OCI-LY7 (cell line): ENCODE results near the gene CEP89. TPM values are rescaled to one million over a fixed set of nuclear protein-coding genes. Genes with fewer than 3 reads are reported as not detected.

Experiments used
- BruUV-seq: library from RNA; stranded (reverse); fragments of 400-500 nt; replicated peaks from 2 replicates; lab custom pipeline; 2021; lab: Mats Ljungman, UMichigan
- CTCF ChIA-PET: fragments of 300-600 bp; sonication (Branson Sonifier 250); formaldehyde crosslinking; loops from one replicate; lab custom pipeline; 2022; ENCODE audit warnings: antibody characterized with exemption; ENCODE audit not compliant: unreplicated experiment; lab: Charles Lee
- POLR2A ChIA-PET: fragments of 300-600 bp; sonication (Branson Sonifier 250); formaldehyde crosslinking; loops from one replicate; lab custom pipeline; 2022; ENCODE audit warnings: antibody characterized with exemption; lab: Charles Lee
- DNase-seq: peaks from one replicate; pipeline ENCODE4 v3.0.0-alpha.2; 2015; ENCODE audit warnings: low spot score
- H2AFZ ChIP-seq: fragments of 200-600 bp; sonication (generic), shearing (Covaris generic); 2 replicates; pipeline ENCODE4 v1.6.1; 2014; ENCODE audit warnings: mild to moderate bottlenecking, antibody characterized with exemption, low read length, moderate library complexity
- H3K27ac ChIP-seq: fragments of 200-600 bp; sonication (generic); 2 replicates; pipeline ENCODE4 v1.5.1; 2014; ENCODE audit warnings: mixed run types, low read depth, mild to moderate bottlenecking, moderate library complexity, low read length, inconsistent platforms; ENCODE audit not compliant: poor library complexity, severe bottlenecking
- H3K36me3 ChIP-seq: fragments of 200-600 bp; sonication (generic); 2 replicates; pipeline ENCODE4 v1.6.1; 2014; ENCODE audit warnings: mild to moderate bottlenecking, antibody characterized with exemption, low read length, moderate library complexity, mixed read lengths; ENCODE audit not compliant: insufficient read depth
- H3K4me1 ChIP-seq: fragments of 200-600 bp; sonication (generic); 2 replicates; pipeline ENCODE4 v1.5.1; 2014; ENCODE audit warnings: mild to moderate bottlenecking, low read length; ENCODE audit not compliant: insufficient read depth, poor library complexity, severe bottlenecking
- H3K4me2 ChIP-seq: fragments of 200-600 bp; sonication (generic); 2 replicates; pipeline ENCODE4 v1.6.1; 2014; ENCODE audit warnings: mild to moderate bottlenecking, low read length
- H3K4me3 ChIP-seq: fragments of 200-600 bp; sonication (generic); 2 replicates; pipeline ENCODE4 v1.5.1; 2014; ENCODE audit warnings: mild to moderate bottlenecking, low read depth, low read length; ENCODE audit not compliant: poor library complexity, severe bottlenecking
- H3K79me2 ChIP-seq: fragments of 200-600 bp; sonication (generic); 2 replicates; pipeline ENCODE4 v1.6.1; 2016; ENCODE audit warnings: low read depth, mild to moderate bottlenecking, low read length, moderate library complexity, mixed read lengths; ENCODE audit not compliant: insufficient read depth
- H3K9me2 ChIP-seq: fragments of 200-600 bp; sonication (generic); 2 replicates; pipeline ENCODE4 v1.6.1; 2016; ENCODE audit warnings: mild to moderate bottlenecking, low read length, mixed read lengths; ENCODE audit not compliant: insufficient read depth
- H3K9me3 ChIP-seq: fragments of 200-600 bp; sonication (generic); 2 replicates; pipeline ENCODE4 v1.6.1; 2014; ENCODE audit warnings: mild to moderate bottlenecking, mixed run types, low read length, mixed read lengths
- H4K20me1 ChIP-seq: fragments of 200-600 bp; sonication (generic); 2 replicates; pipeline ENCODE4 v1.6.1; 2014; ENCODE audit warnings: mild to moderate bottlenecking, antibody characterized with exemption, low read length, moderate library complexity, mixed read lengths; ENCODE audit not compliant: insufficient read depth
- EZH2phosphoT487 ChIP-seq: fragments of 200-600 bp; sonication (generic); IDR thresholded peaks from 2 replicates; pipeline ENCODE4 v1.6.1; 2018; ENCODE audit warnings: low read depth, borderline replicate concordance, mild to moderate bottlenecking, mixed run types, antibody characterized with exemption, low read length, moderate library complexity, mixed read lengths
- intact Hi-C: fragments of 100-400 bp; cut with micrococcal nuclease; formaldehyde crosslinking; loops from one replicate; pipeline ENCODE4 v1.10.0; 2022; ENCODE audit not compliant: unreplicated experiment
- total RNA-seq, 2 experiments: library from RNA; depleted of rRNA in 1 of 2; stranded (reverse); fragments of >200 nt in 1 of 2; shearing (Covaris generic) in 1 of 2; gene quantifications; 2 replicates each; pipeline ENCODE4 v1.2.3, GENCODE V29; 2014 to 2022
- TF ChIP-seq, protein P1 (sequence below): fragments of 200-600 bp; sonication (generic); conservative IDR thresholded peaks from 2 replicates; pipeline ENCODE4 v1.5.1; 2014; ENCODE audit warnings: mild to moderate bottlenecking, antibody characterized with exemption, low read length, moderate library complexity, mixed read lengths

CEP89 gene
- total RNA-seq, 2 experiments from 2014 or later = 15.8 to 20.6 TPM

DNA sequence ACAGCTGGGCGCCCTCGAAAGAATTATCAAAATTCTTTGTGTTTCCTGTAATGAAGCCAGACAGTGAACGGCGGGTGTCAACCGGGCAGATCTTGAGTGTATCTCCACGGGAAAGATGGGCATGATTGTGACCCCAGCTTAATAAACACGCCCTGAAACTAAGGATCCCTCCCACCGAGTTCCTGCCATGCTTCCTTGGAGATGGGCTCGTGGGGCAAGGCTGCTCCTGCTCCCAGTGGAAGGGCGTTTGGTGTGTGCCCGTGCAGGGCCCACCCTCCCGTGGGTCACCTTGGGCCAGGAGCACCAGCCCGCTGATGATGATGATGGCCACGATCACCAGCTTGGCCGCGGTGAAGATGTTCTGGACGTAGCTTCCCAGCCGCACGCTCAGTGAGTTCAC is 109.6 kb downstream of the CEP89 start:
- Histone ChIP-seq H3K27ac (no peak overlapping the region), H3K36me3 (no peaks in the 10 kb centered on the region), H3K9me3 (no peaks in the 10 kb centered on the region), H2AFZ (no peak overlapping the region), H3K79me2 (no peaks in the 10 kb centered on the region), H3K4me2 (no peak overlapping the region), H4K20me1 (no peaks in the 10 kb centered on the region), H3K4me3 (no peak overlapping the region), H3K9me2 (no peaks in the 10 kb centered on the region), H3K4me1 (no peaks in the 10 kb centered on the region)
- DNase-seq = no peak
- no peak for TF ChIP-seq EZH2phosphoT487
- TF ChIP-seq, protein P1, sequence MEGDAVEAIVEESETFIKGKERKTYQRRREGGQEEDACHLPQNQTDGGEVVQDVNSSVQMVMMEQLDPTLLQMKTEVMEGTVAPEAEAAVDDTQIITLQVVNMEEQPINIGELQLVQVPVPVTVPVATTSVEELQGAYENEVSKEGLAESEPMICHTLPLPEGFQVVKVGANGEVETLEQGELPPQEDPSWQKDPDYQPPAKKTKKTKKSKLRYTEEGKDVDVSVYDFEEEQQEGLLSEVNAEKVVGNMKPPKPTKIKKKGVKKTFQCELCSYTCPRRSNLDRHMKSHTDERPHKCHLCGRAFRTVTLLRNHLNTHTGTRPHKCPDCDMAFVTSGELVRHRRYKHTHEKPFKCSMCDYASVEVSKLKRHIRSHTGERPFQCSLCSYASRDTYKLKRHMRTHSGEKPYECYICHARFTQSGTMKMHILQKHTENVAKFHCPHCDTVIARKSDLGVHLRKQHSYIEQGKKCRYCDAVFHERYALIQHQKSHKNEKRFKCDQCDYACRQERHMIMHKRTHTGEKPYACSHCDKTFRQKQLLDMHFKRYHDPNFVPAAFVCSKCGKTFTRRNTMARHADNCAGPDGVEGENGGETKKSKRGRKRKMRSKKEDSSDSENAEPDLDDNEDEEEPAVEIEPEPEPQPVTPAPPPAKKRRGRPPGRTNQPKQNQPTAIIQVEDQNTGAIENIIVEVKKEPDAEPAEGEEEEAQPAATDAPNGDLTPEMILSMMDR = no peak
- ChIA-PET POLR2A (interaction anchor here (0.5 kb wide), 1 partner anchor 24 kb away, joined by 3 read pairs; no protein-coding TSS in a partner anchor), CTCF (no interaction called here)
- intact Hi-C loops = no loop called here
- no TSS peak for BruUV-seq

DNA sequence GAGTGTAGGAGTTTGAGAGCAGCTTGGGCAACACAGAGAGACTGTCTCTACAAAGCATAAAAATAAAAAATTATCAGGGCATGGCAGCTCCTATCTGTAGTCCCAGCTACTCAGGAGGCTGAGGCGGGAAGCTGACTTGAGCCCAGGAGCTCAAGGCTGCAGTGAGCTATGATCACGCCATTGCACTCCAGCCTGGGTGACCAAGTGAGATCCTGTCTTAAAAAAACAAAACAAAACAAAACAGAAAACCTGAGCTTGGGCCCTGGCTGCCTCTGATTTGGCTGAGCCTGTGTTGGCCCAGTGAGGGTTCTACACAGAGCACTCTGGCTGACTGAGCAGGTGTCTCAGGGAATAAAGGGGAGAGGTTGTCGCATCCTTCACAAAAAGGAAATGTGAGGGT is 110.2 kb downstream of the CEP89 start:
- Histone ChIP-seq H3K4me1 (no peaks in the 10 kb centered on the region), H3K9me3 (no peaks in the 10 kb centered on the region), H3K4me2 (no peak overlapping the region), H4K20me1 (no peaks in the 10 kb centered on the region), H3K4me3 (no peak overlapping the region), H3K9me2 (no peaks in the 10 kb centered on the region), H3K27ac (no peak overlapping the region), H2AFZ (no peak overlapping the region), H3K36me3 (no peaks in the 10 kb centered on the region), H3K79me2 (no peaks in the 10 kb centered on the region)
- TF ChIP-seq, protein P1 = no peak
- no peak for TF ChIP-seq EZH2phosphoT487
- intact Hi-C loops = no loop called here
- no peak for DNase-seq
- ChIA-PET POLR2A (no interaction called here), CTCF (no interaction called here)
- no TSS peak for BruUV-seq

DNA sequence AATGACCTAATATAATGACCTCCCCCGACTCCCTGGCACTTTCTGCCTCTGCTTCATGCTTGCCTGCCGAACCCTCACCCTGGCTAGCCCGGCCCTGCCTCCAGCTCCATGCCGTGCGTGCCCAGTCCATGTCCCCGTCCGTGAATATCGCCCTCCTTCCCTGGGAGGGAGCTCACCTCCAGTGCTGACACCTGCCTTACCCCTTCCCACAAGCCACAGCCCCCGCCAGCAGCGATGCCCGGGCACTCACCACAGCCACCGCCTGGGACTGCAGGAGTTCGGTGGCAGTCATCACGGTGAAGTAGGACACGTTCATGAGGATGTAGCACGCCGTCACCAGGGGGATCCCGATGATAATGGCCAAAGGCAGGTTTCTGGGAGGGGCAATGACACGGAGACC is 112.2 kb downstream of the CEP89 start:
- ChIA-PET POLR2A (no interaction called here), CTCF (no interaction called here)
- Histone ChIP-seq H3K9me2 (no peaks in the 10 kb centered on the region), H3K4me3 (no peak overlapping the region), H4K20me1 (no peaks in the 10 kb centered on the region), H3K79me2 (no peaks in the 10 kb centered on the region), H3K9me3 (no peaks in the 10 kb centered on the region), H3K4me2 (no peak overlapping the region), H2AFZ (no peak overlapping the region), H3K36me3 (no peaks in the 10 kb centered on the region), H3K4me1 (no peaks in the 10 kb centered on the region), H3K27ac (no peak overlapping the region)
- no peak for TF ChIP-seq EZH2phosphoT487
- TF ChIP-seq, protein P1 = no peak
- DNase-seq = no peak
- no TSS peak for BruUV-seq
- intact Hi-C loops = no loop called here
